ENCODE data around the gene ZFX.
"Not testable (repeated sequence)": the region's sequence is repeated elsewhere in the genome, so short reads cannot be mapped to it uniquely, and the experiment has no call there.

ZFX gene

DNA sequence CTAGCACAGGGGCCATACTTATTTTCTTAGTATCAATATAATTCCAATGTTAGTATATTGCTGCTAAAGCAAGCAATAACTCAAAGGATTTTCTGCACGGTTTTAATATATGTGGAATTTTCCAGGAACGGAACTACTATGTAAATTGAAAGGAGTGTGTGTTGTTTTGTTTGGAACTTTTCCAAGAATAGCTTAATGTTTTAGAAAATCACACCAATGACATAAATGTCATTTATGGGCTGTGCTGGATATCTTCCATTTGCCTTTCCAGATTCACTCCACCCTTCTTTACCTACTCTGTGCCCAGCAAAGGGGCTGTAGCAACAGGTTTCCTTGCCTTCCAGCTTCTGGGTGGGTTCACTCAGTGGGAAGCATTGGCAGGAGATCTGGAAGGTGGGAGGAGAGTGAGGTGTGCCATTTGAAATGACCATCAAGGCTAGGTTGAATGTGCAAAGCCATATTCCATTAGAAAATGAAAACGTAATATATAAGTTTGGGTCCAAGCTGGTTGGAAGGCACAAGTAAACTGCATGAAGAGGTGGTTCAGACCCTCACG, 25.2 kb upstream of the ZFX start:
- H2BK120ac ChIP-seq (ENCODE audit: low read depth, low read length): no peak overlapping the region
- H2BK5ac ChIP-seq (ENCODE audit: low read length): no peak overlapping the region
- no peak overlapping the region for H2BK15ac ChIP-seq (replicated peaks; ENCODE audit: low read depth)
- H3K79me2 ChIP-seq (ENCODE audit: control insufficient read depth, insufficient read depth, low read length): no peaks in the 10 kb centered on the region
- no peaks in the 10 kb centered on the region for H3K36me3 ChIP-seq (ENCODE audit: control insufficient read depth, insufficient read depth, low read length)
- H3K79me1 ChIP-seq (ENCODE audit: low read length): no peaks in the 10 kb centered on the region
- DNase-seq: no peak
- no peak overlapping the region for H2AK5ac ChIP-seq (ENCODE audit: low read length)
- H3K18ac ChIP-seq (ENCODE audit: low read length): no peak overlapping the region
- H3K4me1 ChIP-seq (ENCODE audit: control insufficient read depth, low read depth, low read length): no peaks in the 10 kb centered on the region
- no peak overlapping the region for H3K9ac ChIP-seq (ENCODE audit: low read length)
- H3K4me2 ChIP-seq (ENCODE audit: low read length): no peak overlapping the region
- no peak overlapping the region for H4K8ac ChIP-seq (ENCODE audit: low read depth, low read length)
- WGBS (ENCODE audit: extremely low coverage, insufficient coverage, low lambda C conversion rate): no CpG with 5 or more reads among the region's 4 CpGs
- H3K4me3 ChIP-seq (ENCODE audit: low read length): no peak overlapping the region
- no peak overlapping the region for H3K27ac ChIP-seq (ENCODE audit: low read depth, low read length)
- no peak overlapping the region for H3K56ac ChIP-seq (ENCODE audit: low read length)
- no peak overlapping the region for H3K23ac ChIP-seq (ENCODE audit: low read length)
- no peak overlapping the region for H4K5ac ChIP-seq (ENCODE audit: low read length)
- H3K27me3 ChIP-seq (ENCODE audit: insufficient read depth, low read length, poor library complexity): no peaks in the 10 kb centered on the region
- no peak overlapping the region for H3K4ac ChIP-seq (ENCODE audit: low read depth, low read length)

DNA sequence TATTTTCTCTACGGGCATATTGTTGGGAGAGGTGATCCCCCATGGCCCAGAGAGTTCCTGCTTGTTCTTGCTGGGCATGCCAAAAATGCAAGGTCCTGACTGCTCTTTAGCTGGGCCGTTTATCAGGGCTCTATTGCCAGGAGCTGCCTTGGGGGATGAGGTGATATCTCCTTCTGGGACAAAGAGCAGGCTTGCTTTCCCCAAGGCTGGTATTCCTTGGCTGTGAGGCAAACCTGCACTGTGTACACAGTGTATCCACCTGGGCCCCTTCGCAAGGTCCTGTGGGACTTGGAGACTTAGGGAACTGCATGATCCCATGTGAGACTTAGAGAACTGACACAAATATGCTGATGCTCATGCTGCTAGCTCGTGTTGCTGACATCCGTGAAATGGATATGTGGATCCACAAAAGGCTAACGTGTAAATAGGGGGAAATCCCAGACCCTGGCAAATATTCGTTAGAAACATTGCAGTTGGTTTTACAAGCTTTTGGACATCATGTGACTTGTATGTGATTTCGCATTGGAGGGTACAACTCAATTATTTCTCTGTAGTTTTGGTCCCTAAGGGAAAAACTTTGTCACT, 24.4 kb upstream of the ZFX start:
- Histone ChIP-seq H3K27ac (ENCODE audit: low read depth, low read length) (no peak overlapping the region), H3K79me1 (ENCODE audit: low read length) (no peaks in the 10 kb centered on the region), H4K5ac (ENCODE audit: low read length) (no peak overlapping the region), H3K18ac (ENCODE audit: low read length) (no peak overlapping the region), H3K79me2 (ENCODE audit: control insufficient read depth, insufficient read depth, low read length) (no peaks in the 10 kb centered on the region), H2BK15ac (replicated peaks; ENCODE audit: low read depth) (no peak overlapping the region), H2BK5ac (ENCODE audit: low read length) (no peak overlapping the region), H3K23ac (ENCODE audit: low read length) (no peak overlapping the region), H3K36me3 (ENCODE audit: control insufficient read depth, insufficient read depth, low read length) (no peaks in the 10 kb centered on the region), H3K4me3 (ENCODE audit: low read length) (no peak overlapping the region), H2BK120ac (ENCODE audit: low read depth, low read length) (no peak overlapping the region), H3K4ac (ENCODE audit: low read depth, low read length) (no peak overlapping the region), H3K4me1 (ENCODE audit: control insufficient read depth, low read depth, low read length) (no peaks in the 10 kb centered on the region), H2AK5ac (ENCODE audit: low read length) (no peak overlapping the region), H3K9ac (ENCODE audit: low read length) (no peak overlapping the region), H3K27me3 (ENCODE audit: insufficient read depth, low read length, poor library complexity) (no peaks in the 10 kb centered on the region), H4K8ac (ENCODE audit: low read depth, low read length) (no peak overlapping the region), H3K56ac (ENCODE audit: low read length) (no peak overlapping the region), H3K4me2 (ENCODE audit: low read length) (no peak overlapping the region)
- DNase-seq: no peak
- WGBS (ENCODE audit: extremely low coverage, insufficient coverage, low lambda C conversion rate): no CpG with 5 or more reads among the region's 8 CpGs

DNA sequence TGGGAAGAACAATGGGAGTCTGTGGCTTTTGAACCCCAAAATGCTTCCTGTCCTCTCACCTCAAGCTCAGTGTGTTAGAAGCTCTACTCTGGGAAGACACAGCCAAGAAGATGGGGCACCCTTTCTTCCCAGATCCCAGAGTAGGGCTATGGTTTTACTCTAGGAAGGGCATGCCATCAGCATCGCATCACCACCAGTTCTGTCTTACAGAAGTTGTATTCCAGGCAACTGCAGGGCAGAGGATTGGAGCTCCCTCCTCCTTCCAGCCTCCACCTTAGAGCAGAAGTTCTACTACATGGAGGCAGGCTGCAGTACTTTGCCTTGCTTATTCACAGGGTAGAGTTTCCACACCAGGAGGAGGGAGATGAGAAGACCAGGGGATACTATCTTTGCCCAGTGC, 18.1 kb upstream of the ZFX start:
- Histone ChIP-seq H3K56ac (ENCODE audit: low read length) (no peak overlapping the region), H3K4me3 (ENCODE audit: low read length) (no peak overlapping the region), H2AK5ac (ENCODE audit: low read length) (no peak overlapping the region), H3K4me1 (ENCODE audit: control insufficient read depth, low read depth, low read length) (no peaks in the 10 kb centered on the region), H3K36me3 (ENCODE audit: control insufficient read depth, insufficient read depth, low read length) (no peaks in the 10 kb centered on the region), H4K5ac (ENCODE audit: low read length) (no peak overlapping the region), H2BK15ac (replicated peaks; ENCODE audit: low read depth) (no peak overlapping the region), H3K4me2 (ENCODE audit: low read length) (no peak overlapping the region), H3K79me2 (ENCODE audit: control insufficient read depth, insufficient read depth, low read length) (no peaks in the 10 kb centered on the region), H2BK120ac (ENCODE audit: low read depth, low read length) (no peak overlapping the region), H3K18ac (ENCODE audit: low read length) (no peak overlapping the region), H3K27ac (ENCODE audit: low read depth, low read length) (no peak overlapping the region), H3K9ac (ENCODE audit: low read length) (no peak overlapping the region), H3K79me1 (ENCODE audit: low read length) (no peaks in the 10 kb centered on the region), H2BK5ac (ENCODE audit: low read length) (no peak overlapping the region), H3K27me3 (ENCODE audit: insufficient read depth, low read length, poor library complexity) (no peaks in the 10 kb centered on the region), H3K23ac (ENCODE audit: low read length) (no peak overlapping the region), H4K8ac (ENCODE audit: low read depth, low read length) (no peak overlapping the region), H3K4ac (ENCODE audit: low read depth, low read length) (no peak overlapping the region)
- no CpG with 5 or more reads among the region's 1 CpG for WGBS (ENCODE audit: extremely low coverage, insufficient coverage, low lambda C conversion rate)
- no peak for DNase-seq

DNA sequence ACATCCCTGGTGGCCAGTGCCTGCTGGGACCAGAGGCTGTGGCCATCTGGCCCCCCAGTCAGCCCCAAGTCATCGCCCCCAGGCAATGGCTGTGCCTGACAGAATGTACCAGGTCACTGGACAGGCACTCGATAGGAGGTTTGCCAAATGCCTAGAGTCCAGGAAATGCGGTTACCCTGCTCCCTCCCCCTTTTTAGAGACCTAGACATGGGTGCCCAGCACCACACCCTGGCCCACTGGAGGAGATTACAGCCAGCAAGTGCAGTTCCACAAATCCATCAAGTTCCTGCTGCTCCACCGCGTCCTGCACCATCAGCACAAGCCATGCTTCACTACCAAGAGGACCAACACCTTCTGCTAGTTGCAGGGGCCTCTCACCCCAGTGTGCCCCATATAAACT, 16.2 kb upstream of the ZFX start:
- H3K27ac ChIP-seq (ENCODE audit: low read depth, low read length): no peak overlapping the region
- no peak overlapping the region for H4K5ac ChIP-seq (ENCODE audit: low read length)
- no peaks in the 10 kb centered on the region for H3K4me1 ChIP-seq (ENCODE audit: control insufficient read depth, low read depth, low read length)
- H3K79me2 ChIP-seq (ENCODE audit: control insufficient read depth, insufficient read depth, low read length): no peaks in the 10 kb centered on the region
- H2BK15ac ChIP-seq (replicated peaks; ENCODE audit: low read depth): no peak overlapping the region
- H3K9ac ChIP-seq (ENCODE audit: low read length): no peak overlapping the region
- H3K27me3 ChIP-seq (ENCODE audit: insufficient read depth, low read length, poor library complexity): no peaks in the 10 kb centered on the region
- no peak overlapping the region for H2BK5ac ChIP-seq (ENCODE audit: low read length)
- H3K23ac ChIP-seq (ENCODE audit: low read length): no peak overlapping the region
- no peak overlapping the region for H3K4ac ChIP-seq (ENCODE audit: low read depth, low read length)
- no peaks in the 10 kb centered on the region for H3K36me3 ChIP-seq (ENCODE audit: control insufficient read depth, insufficient read depth, low read length)
- WGBS (ENCODE audit: extremely low coverage, insufficient coverage, low lambda C conversion rate): no CpG with 5 or more reads among the region's 5 CpGs
- H3K56ac ChIP-seq (ENCODE audit: low read length): no peak overlapping the region
- no peak for DNase-seq
- no peaks in the 10 kb centered on the region for H3K79me1 ChIP-seq (ENCODE audit: low read length)
- H2AK5ac ChIP-seq (ENCODE audit: low read length): no peak overlapping the region
- no peak overlapping the region for H4K8ac ChIP-seq (ENCODE audit: low read depth, low read length)
- no peak overlapping the region for H2BK120ac ChIP-seq (ENCODE audit: low read depth, low read length)
- no peak overlapping the region for H3K18ac ChIP-seq (ENCODE audit: low read length)
- H3K4me3 ChIP-seq (ENCODE audit: low read length): no peak overlapping the region
- H3K4me2 ChIP-seq (ENCODE audit: low read length): no peak overlapping the region

DNA sequence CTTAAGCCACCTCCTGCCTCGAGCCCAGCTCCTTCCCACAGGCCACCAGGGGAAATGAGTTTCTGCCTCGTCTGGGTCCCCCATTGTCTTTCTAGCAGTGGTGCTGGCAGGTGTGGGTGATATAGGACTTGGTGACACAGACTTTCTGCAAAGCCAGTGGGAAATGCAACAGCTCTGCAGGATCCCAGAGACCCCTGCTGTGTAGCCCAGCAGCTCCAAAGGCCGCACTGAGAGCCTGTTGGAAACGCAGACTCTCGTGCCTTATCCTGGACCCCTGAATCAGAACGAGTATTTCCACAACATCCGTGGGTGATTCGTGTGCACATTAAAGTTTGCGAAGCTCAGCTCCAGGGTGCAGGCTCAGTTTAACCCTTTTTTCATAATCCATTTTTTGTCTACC, 13.8 kb upstream of the ZFX start:
- H3K56ac ChIP-seq (ENCODE audit: low read length); H2BK5ac ChIP-seq (ENCODE audit: low read length); H3K18ac ChIP-seq (ENCODE audit: low read length); H3K23ac ChIP-seq (ENCODE audit: low read length); H2BK15ac ChIP-seq (replicated peaks; ENCODE audit: low read depth); H4K8ac ChIP-seq (ENCODE audit: low read depth, low read length); H3K27me3 ChIP-seq (ENCODE audit: insufficient read depth, low read length, poor library complexity); H3K4me3 ChIP-seq (ENCODE audit: low read length); H3K4me2 ChIP-seq (ENCODE audit: low read length); H4K5ac ChIP-seq (ENCODE audit: low read length); H3K9ac ChIP-seq (ENCODE audit: low read length); H3K79me1 ChIP-seq (ENCODE audit: low read length); DNase-seq; H3K79me2 ChIP-seq (ENCODE audit: control insufficient read depth, insufficient read depth, low read length); H3K4me1 ChIP-seq (ENCODE audit: control insufficient read depth, low read depth, low read length); H3K36me3 ChIP-seq (ENCODE audit: control insufficient read depth, insufficient read depth, low read length); H3K4ac ChIP-seq (ENCODE audit: low read depth, low read length); H2AK5ac ChIP-seq (ENCODE audit: low read length); H2BK120ac ChIP-seq (ENCODE audit: low read depth, low read length); H3K27ac ChIP-seq (ENCODE audit: low read depth, low read length): not testable (repeated sequence)
- WGBS (ENCODE audit: extremely low coverage, insufficient coverage, low lambda C conversion rate): no CpG with 5 or more reads among the region's 9 CpGs

DNA sequence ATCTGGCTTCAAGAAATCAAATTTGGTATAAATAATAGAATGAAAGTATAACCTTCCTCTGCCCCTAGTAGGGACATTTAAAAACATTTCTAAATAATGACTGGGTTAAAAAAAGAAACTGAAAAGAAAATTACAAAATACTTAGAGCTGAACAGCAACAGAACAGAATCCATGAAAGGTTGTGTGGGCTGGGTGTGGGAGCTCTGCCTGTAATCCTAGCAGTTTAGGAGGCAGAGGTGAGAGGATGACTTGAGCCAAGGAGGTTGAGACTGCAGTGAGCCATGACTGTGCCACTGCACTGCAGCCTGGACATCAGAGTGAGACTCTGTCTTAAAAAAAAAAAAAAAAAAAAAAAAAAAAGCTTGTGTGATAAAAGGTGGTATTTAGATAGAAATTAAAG, 12.3 kb upstream of the ZFX start:
- Histone ChIP-seq H2BK120ac (ENCODE audit: low read depth, low read length) (no peak overlapping the region), H3K27ac (ENCODE audit: low read depth, low read length) (no peak overlapping the region), H3K4me1 (ENCODE audit: control insufficient read depth, low read depth, low read length) (no peaks in the 10 kb centered on the region), H3K79me2 (ENCODE audit: control insufficient read depth, insufficient read depth, low read length) (no peaks in the 10 kb centered on the region), H3K36me3 (ENCODE audit: control insufficient read depth, insufficient read depth, low read length) (no peaks in the 10 kb centered on the region), H3K23ac (ENCODE audit: low read length) (no peak overlapping the region), H3K4me2 (ENCODE audit: low read length) (no peak overlapping the region), H3K27me3 (ENCODE audit: insufficient read depth, low read length, poor library complexity) (no peaks in the 10 kb centered on the region), H2BK5ac (ENCODE audit: low read length) (no peak overlapping the region), H3K56ac (ENCODE audit: low read length) (no peak overlapping the region), H2BK15ac (replicated peaks; ENCODE audit: low read depth) (no peak overlapping the region), H3K18ac (ENCODE audit: low read length) (no peak overlapping the region), H4K8ac (ENCODE audit: low read depth, low read length) (no peak overlapping the region), H3K4ac (ENCODE audit: low read depth, low read length) (no peak overlapping the region), H2AK5ac (ENCODE audit: low read length) (no peak overlapping the region), H4K5ac (ENCODE audit: low read length) (no peak overlapping the region), H3K79me1 (ENCODE audit: low read length) (no peaks in the 10 kb centered on the region), H3K4me3 (ENCODE audit: low read length) (no peak overlapping the region), H3K9ac (ENCODE audit: low read length) (no peak overlapping the region)
- no peak for DNase-seq
